Brain microvascular endothelial cell (primary cell): ENCODE data around the gene ZNF700.
"Not testable (repeated sequence)": the region's sequence is repeated elsewhere in the genome, so short reads cannot be mapped to it uniquely, and the experiment has no call there.

Experiments used
- DNase-seq: peaks from one replicate; pipeline ENCODE4 v3.0.0-alpha.2; 2020
- H3K27ac ChIP-seq: fragments of 250-450 bp; sonication (Bioruptor Pico); 2 replicates; pipeline ENCODE4 v1.5.1; 2020; ENCODE audit warnings: mild to moderate bottlenecking, moderate library complexity
- H3K27me3 ChIP-seq: fragments of 250-450 bp; sonication (Bioruptor Pico); replicated peaks from 2 replicates; pipeline ENCODE4 v1.5.1; 2020; ENCODE audit warnings: mild to moderate bottlenecking
- H3K36me3 ChIP-seq: fragments of 250-450 bp; sonication (Bioruptor Pico); replicated peaks from 2 replicates; pipeline ENCODE4 v1.5.1; 2020; ENCODE audit warnings: mild to moderate bottlenecking
- H3K4me3 ChIP-seq: 2 replicates; pipeline ENCODE4 v1.5.1; 2011; ENCODE audit warnings: low read depth, mild to moderate bottlenecking, control low read depth, low read length, moderate library complexity
- in situ Hi-C: cut with HindIII; loops from 2 replicates; pipeline ENCODE4 v1.10.0; 2017; ENCODE audit warnings: low sequenced_read_pairs, low pct_ligation_motif_present
- TF ChIP-seq, protein P1 (sequence below): IDR thresholded peaks from 2 replicates; pipeline ENCODE4 v1.5.1; 2011; ENCODE audit warnings: low read depth, mild to moderate bottlenecking, moderate library complexity, low read length, control low read depth, inconsistent platforms; ENCODE audit errors: missing control alignments

The ZNF700 gene

DNA sequence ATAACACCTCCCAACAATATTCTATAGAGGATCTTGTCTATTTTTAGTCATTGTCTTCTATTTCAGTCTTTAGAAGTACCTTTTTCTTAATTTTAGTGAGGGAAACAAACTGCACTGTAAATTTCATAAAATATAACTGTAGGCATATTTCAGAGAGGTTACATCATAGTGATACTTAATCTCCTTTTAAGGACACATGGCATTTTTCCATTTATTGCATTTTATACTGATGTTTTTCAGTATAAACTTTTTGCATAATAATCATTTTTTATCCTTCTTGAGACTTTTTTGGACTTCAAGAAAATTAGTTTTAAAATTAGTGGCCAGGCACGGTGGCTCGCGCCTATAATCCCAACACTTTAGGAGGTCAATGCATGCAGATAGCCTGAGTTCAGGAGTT, 6.6 kb downstream of the ZNF700 start:
- no peak overlapping the region for H3K4me3 ChIP-seq
- in situ Hi-C loops, result no loop called here
- no peak overlapping the region for H3K27ac ChIP-seq
- H3K27me3 ChIP-seq, result no peaks in the 10 kb centered on the region
- H3K36me3 ChIP-seq, result no peaks in the 10 kb centered on the region
- TF ChIP-seq, protein P1, sequence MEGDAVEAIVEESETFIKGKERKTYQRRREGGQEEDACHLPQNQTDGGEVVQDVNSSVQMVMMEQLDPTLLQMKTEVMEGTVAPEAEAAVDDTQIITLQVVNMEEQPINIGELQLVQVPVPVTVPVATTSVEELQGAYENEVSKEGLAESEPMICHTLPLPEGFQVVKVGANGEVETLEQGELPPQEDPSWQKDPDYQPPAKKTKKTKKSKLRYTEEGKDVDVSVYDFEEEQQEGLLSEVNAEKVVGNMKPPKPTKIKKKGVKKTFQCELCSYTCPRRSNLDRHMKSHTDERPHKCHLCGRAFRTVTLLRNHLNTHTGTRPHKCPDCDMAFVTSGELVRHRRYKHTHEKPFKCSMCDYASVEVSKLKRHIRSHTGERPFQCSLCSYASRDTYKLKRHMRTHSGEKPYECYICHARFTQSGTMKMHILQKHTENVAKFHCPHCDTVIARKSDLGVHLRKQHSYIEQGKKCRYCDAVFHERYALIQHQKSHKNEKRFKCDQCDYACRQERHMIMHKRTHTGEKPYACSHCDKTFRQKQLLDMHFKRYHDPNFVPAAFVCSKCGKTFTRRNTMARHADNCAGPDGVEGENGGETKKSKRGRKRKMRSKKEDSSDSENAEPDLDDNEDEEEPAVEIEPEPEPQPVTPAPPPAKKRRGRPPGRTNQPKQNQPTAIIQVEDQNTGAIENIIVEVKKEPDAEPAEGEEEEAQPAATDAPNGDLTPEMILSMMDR, result no peak
- DNase-seq, result no peak

DNA sequence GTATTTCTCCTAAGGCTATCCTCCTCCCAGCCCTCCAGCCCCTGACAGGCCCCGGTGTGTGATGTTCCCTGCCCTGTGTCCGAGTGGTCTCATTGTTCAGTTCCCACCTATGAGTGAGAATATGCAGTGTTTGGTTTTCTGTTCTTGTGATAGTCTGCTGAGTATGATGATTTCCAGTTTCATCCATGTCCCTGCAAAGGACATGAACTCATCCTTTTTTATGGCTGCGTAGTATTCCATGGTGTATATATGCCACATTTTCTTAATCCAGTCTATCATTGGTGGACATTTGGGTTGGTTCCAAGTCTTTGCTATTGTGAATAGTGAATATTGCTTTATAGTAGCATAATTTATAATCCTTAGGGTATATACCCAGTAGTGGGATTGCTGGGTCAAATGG, 10.9 kb downstream of the ZNF700 start:
- H3K36me3 ChIP-seq, DNase-seq, H3K27me3 ChIP-seq, H3K4me3 ChIP-seq, in situ Hi-C loops, H3K27ac ChIP-seq: not testable (repeated sequence)

GRCh38 chr19:11938383-11938782, 13.5 kb downstream of the ZNF700 start:
- H3K27ac ChIP-seq, in situ Hi-C loops, H3K27me3 ChIP-seq, H3K4me3 ChIP-seq, DNase-seq, H3K36me3 ChIP-seq: not testable (repeated sequence)

- H3K27me3 ChIP-seq, H3K4me3 ChIP-seq, DNase-seq, H3K27ac ChIP-seq, H3K36me3 ChIP-seq, in situ Hi-C loops: not testable (repeated sequence)
Measured at GRCh38 chr19:11941361-11941887, 16.5 kb downstream of the ZNF700 start.

- in situ Hi-C loops, result no loop called here
- no peak overlapping the region for H3K4me3 ChIP-seq
- H3K27ac ChIP-seq, result no peak overlapping the region
- DNase-seq, result no peak
- no peaks in the 10 kb centered on the region for H3K27me3 ChIP-seq
- TF ChIP-seq, protein P1, result no peak
- H3K36me3 ChIP-seq, result peaks cover 4% of the 10 kb centered on the region
Measured at GRCh38 chr19:11942008-11942842, 17.3 kb downstream of the ZNF700 start.

DNA sequence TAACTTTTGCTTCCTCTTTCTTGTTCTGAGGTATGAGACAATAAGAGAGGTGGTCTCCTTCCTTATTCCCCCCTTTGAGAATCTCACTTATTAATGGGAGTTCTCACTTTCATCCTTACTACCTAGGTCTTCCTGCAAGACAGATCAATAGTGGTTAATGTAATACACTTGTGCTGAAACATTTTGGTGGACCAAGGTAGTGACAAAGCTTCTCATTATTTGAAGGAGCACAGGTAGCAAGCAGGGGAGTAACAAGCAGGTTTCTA, 17.9 kb downstream of the ZNF700 start:
- Histone ChIP-seq H3K27ac (no peak overlapping the region), H3K36me3 (peaks cover 9% of the 10 kb centered on the region), H3K4me3 (no peak overlapping the region), H3K27me3 (no peaks in the 10 kb centered on the region)
- in situ Hi-C loops, result no loop called here
- no peak for DNase-seq
- TF ChIP-seq, protein P1, result no peak

- Histone ChIP-seq H3K27ac (no peak overlapping the region), H3K36me3 (peaks cover 28% of the 10 kb centered on the region), H3K27me3 (no peaks in the 10 kb centered on the region), H3K4me3 (no peak overlapping the region)
- no peak for DNase-seq
- in situ Hi-C loops, result no loop called here
- TF ChIP-seq, protein P1, result no peak
Measured at GRCh38 chr19:11944656-11945055, 19.7 kb downstream of the ZNF700 start.
